Activated CD8-positive, alpha-beta T cell treated with anti-CD3 and anti-CD28 coated beads, Interleukin-2, amount 10 ng/mL, durations not matched to agents 7 days and 5 days (primary cell): ENCODE measurements around the gene TMEM43. TPM values are rescaled to one million over a fixed set of nuclear protein-coding genes. Genes with fewer than 3 reads are reported as not detected.
A peak's percentile ranks its signal among the peaks of the same experiment; 100 is the strongest.

Experiments
- ATAC-seq: fragments of 150-1000 bp; cut with Tn5 transposase; one replicate; pipeline ENCODE4 v1.10.0; 2021; ENCODE audit warnings: moderate library complexity
- CTCF ChIA-PET: fragments of 350-600 bp; sonication (Branson Sonifier 250); formaldehyde crosslinking; loops from one replicate; lab custom pipeline; 2021; ENCODE audit warnings: antibody characterized with exemption; lab: Charles Lee
- POLR2A ChIA-PET: fragments of 350-600 bp; sonication (Branson Sonifier 250); formaldehyde crosslinking; loops from one replicate; lab custom pipeline; 2021; ENCODE audit warnings: antibody characterized with exemption; lab: Charles Lee
- DNase-seq: peaks from one replicate; pipeline ENCODE4 v3.0.0-alpha.2; 2020
- H3K27ac Mint-ChIP-seq: one replicate; pipeline ENCODE4 v1.8.0; 2021; ENCODE audit warnings: mild to moderate bottlenecking, mixed read lengths
- H3K27me3 Mint-ChIP-seq: one replicate; pipeline ENCODE4 v1.8.0; 2021; ENCODE audit warnings: low read depth, mixed read lengths
- H3K36me3 Mint-ChIP-seq: one replicate; pipeline ENCODE4 v1.8.0; 2021; ENCODE audit warnings: low read depth, mixed read lengths
- H3K4me1 Mint-ChIP-seq: one replicate; pipeline ENCODE4 v1.8.0; 2021; ENCODE audit warnings: low read depth, mixed read lengths
- H3K4me3 Mint-ChIP-seq: one replicate; pipeline ENCODE4 v1.8.0; 2021; ENCODE audit warnings: mild to moderate bottlenecking, mixed read lengths
- H3K9me3 Mint-ChIP-seq: one replicate; pipeline ENCODE4 v1.8.0; 2022; ENCODE audit warnings: mixed read lengths; ENCODE audit not compliant: insufficient read depth
- total RNA-seq, 2 experiments: library from RNA; stranded (reverse); gene quantifications; one replicate each; pipeline ENCODE4 v1.2.3, GENCODE V29; 2021

The TMEM43 gene
- total RNA-seq, 2 experiments from 2014 or later: 27.9 to 28.8 TPM

- peaks cover 35% of the 10 kb centered on the region for H3K36me3 Mint-ChIP-seq
- POLR2A ChIA-PET: interaction anchor here (0.6 to 3.7 kb wide), 19 partner anchors 8 to 473 kb away, joined by 3 to 60 read pairs (median 6); partner anchors contain the start of genes CCDC174, CHCHD4, SLC6A6 and TMEM43
- H3K4me1 Mint-ChIP-seq: peaks cover 64% of the 10 kb centered on the region
- no peaks in the 10 kb centered on the region for H3K27me3 Mint-ChIP-seq
- peak overlapping the region; percentile 98 for H3K4me3 Mint-ChIP-seq
- peak overlapping the region; percentile 99 for H3K27ac Mint-ChIP-seq
- H3K9me3 Mint-ChIP-seq: no peaks in the 10 kb centered on the region
- ATAC-seq (no peak), DNase-seq (no peak)
- CTCF ChIA-PET: interaction anchor here (1.0 to 3.3 kb wide), 13 partner anchors 9 to 522 kb away, joined by 3 to 22 read pairs (median 4); partner anchors contain the start of genes CHCHD4 and TMEM43
Measured at GRCh38 chr3:14179114-14179465, 54.2 kb downstream of the TMEM43 start.

GRCh38 chr3:14179795-14180194 is 54.9 kb downstream of the TMEM43 start:
- no peak for DNase-seq

GRCh38 chr3:14181253-14181652 is 56.4 kb downstream of the TMEM43 start:
- POLR2A ChIA-PET: no interaction called here
- no peak overlapping the region for H3K27ac Mint-ChIP-seq
- peaks cover 48% of the 10 kb centered on the region for H3K4me1 Mint-ChIP-seq
- peaks cover 40% of the 10 kb centered on the region for H3K36me3 Mint-ChIP-seq
- no peak overlapping the region for H3K4me3 Mint-ChIP-seq
- ATAC-seq (no peak), DNase-seq (no peak)
- H3K9me3 Mint-ChIP-seq: no peaks in the 10 kb centered on the region
- H3K27me3 Mint-ChIP-seq: no peaks in the 10 kb centered on the region
- CTCF ChIA-PET: no interaction called here

More at GRCh38 chr3:14179795-14180194, 54.9 kb downstream of the TMEM43 start:
- ATAC-seq: no peak
- Mint-ChIP-seq H3K27ac (peak overlapping the region; percentile 99), H3K4me3 (peak overlapping the region; percentile 98), H3K4me1 (peaks cover 59% of the 10 kb centered on the region), H3K36me3 (peaks cover 36% of the 10 kb centered on the region), H3K9me3 (no peaks in the 10 kb centered on the region), H3K27me3 (no peaks in the 10 kb centered on the region)
- CTCF ChIA-PET: interaction anchor here (1.6 to 3.3 kb wide), 4 partner anchors 24 to 283 kb away, joined by 7 to 22 read pairs (median 20); partner anchors contain the start of genes CHCHD4 and TMEM43
- POLR2A ChIA-PET: interaction anchor here (1.1 to 3.7 kb wide), 6 partner anchors 21 to 289 kb away, joined by 3 to 60 read pairs (median 10); partner anchors contain the start of genes CHCHD4 and TMEM43

- no peak overlapping the region for H3K4me3 Mint-ChIP-seq
- H3K4me1 Mint-ChIP-seq: peaks cover 36% of the 10 kb centered on the region
- H3K9me3 Mint-ChIP-seq: no peaks in the 10 kb centered on the region
- ChIA-PET CTCF (interaction anchor here (1.5 kb wide), 1 partner anchor 21 kb away, joined by 9 read pairs; no protein-coding TSS in a partner anchor), POLR2A (interaction anchor here (0.5 kb wide), 1 partner anchor 412 kb away, joined by 3 read pairs; no protein-coding TSS in a partner anchor)
- peaks cover 44% of the 10 kb centered on the region for H3K36me3 Mint-ChIP-seq
- H3K27ac Mint-ChIP-seq: no peak overlapping the region
- H3K27me3 Mint-ChIP-seq: no peaks in the 10 kb centered on the region
- ATAC-seq (no peak), DNase-seq (no peak)
Measured at GRCh38 chr3:14183015-14183577, 58.2 kb downstream of the TMEM43 start.

- Mint-ChIP-seq H3K4me3 (no peak overlapping the region), H3K27ac (no peak overlapping the region), H3K27me3 (no peaks in the 10 kb centered on the region), H3K9me3 (no peaks in the 10 kb centered on the region), H3K36me3 (peaks cover 61% of the 10 kb centered on the region), H3K4me1 (peaks cover 39% of the 10 kb centered on the region)
- ChIA-PET CTCF (interaction anchor here (1.0 kb wide), 1 partner anchor 17 kb away, joined by 3 read pairs; no protein-coding TSS in a partner anchor), POLR2A (interaction anchor here (1.9 kb wide), 1 partner anchor 8 kb away, joined by 5 read pairs; the partner anchor contains the start of genes LSM3 and XPC)
- ATAC-seq: no peak
- no peak for DNase-seq
Measured at GRCh38 chr3:14186854-14187458, 62.1 kb downstream of the TMEM43 start.

GRCh38 chr3:14188041-14188754 is 63.3 kb downstream of the TMEM43 start:
- CTCF ChIA-PET: interaction anchor here (0.9 kb wide), 1 partner anchor 15 kb away, joined by 3 read pairs; no protein-coding TSS in a partner anchor
- POLR2A ChIA-PET: interaction anchor here (1.1 to 1.9 kb wide), 2 partner anchors 9 to 64 kb away, joined by 3 to 5 read pairs; partner anchors contain the start of genes CHCHD4, LSM3 and XPC
- peaks cover 30% of the 10 kb centered on the region for H3K4me1 Mint-ChIP-seq
- ATAC-seq: no peak
- no peaks in the 10 kb centered on the region for H3K27me3 Mint-ChIP-seq
- no peak overlapping the region for H3K4me3 Mint-ChIP-seq
- H3K27ac Mint-ChIP-seq: no peak overlapping the region
- H3K36me3 Mint-ChIP-seq: peaks cover 53% of the 10 kb centered on the region
- no peak for DNase-seq
- H3K9me3 Mint-ChIP-seq: no peaks in the 10 kb centered on the region

Other genes with a start within 250 kb of the TMEM43 start
- not detected for gene WNT7A, start 245.0 kb upstream of the TMEM43 start, total RNA-seq
- 10 to 100 TPM; 17.3 to 18.1 TPM for gene CHCHD4, start 182 bp upstream of the TMEM43 start, total RNA-seq
- gene XPC, start 53.5 kb downstream of the TMEM43 start, total RNA-seq: 10 to 100 TPM; 29.4 to 31.6 TPM
- 10 to 100 TPM; 19.2 to 20.2 TPM for gene LSM3, start 53.8 kb downstream of the TMEM43 start, total RNA-seq